NOMO-1 treated with dmso at 0.1 percent for 144 hours (cell line): Measurements from ENCODE around the gene NAA10.

Source experiments
- DNase-seq: peaks from one replicate; lab custom pipeline; 2025; ENCODE audit not compliant: unreplicated experiment; lab: John Stamatoyannopoulos, UW

NAA10 gene

GRCh38 chrX:153909980-153910360 lies 24.9 kb downstream of the NAA10 start:
- no peak for DNase-seq

DNA sequence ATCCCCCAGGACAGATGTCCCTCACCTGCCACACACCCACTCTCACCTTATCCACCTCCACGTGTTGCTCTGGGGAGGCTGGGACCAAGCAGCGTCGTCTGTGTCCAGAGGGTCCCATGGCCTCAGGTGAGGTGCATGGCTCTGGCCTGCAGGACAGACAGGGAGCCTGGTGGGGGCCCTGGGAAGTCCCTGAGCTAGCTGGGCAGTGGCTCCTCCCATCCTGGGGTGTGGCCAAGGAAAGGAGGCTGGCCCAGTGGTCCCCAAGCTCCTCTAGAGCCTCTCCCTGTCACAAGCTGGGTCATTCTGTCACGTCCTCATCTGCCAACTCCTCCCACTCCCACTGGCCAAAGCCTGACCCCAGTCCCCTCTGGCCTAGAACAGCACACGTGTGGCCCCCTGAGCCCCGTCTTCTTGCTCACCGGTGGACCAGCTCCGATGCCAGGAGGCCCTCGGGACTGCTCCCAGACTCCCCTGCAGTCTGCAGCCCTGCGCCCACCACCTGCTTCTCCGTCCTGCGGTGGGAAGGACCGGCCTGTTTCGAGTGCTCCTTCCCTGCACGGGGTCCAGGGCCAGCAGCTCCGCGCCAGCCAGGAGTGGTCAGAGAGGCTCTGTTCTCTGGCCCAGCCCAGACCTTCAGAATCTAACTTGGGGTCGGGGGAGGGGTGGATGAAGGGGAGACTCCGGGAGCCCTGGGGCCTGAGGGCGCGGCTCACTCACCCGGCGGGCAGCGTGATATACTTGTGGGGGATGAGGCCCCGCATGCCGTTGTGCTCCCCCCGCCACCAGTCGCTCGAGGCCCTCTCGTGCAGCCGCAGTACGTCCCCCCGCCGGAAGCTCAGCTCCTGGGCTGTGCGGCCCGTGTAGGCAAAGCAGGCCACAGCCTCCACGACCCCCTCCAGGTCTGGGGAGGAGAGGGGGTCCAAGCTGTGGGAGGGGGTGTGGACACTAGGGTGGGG lies 25.5 kb downstream of the NAA10 start:
- no peak for DNase-seq

DNA sequence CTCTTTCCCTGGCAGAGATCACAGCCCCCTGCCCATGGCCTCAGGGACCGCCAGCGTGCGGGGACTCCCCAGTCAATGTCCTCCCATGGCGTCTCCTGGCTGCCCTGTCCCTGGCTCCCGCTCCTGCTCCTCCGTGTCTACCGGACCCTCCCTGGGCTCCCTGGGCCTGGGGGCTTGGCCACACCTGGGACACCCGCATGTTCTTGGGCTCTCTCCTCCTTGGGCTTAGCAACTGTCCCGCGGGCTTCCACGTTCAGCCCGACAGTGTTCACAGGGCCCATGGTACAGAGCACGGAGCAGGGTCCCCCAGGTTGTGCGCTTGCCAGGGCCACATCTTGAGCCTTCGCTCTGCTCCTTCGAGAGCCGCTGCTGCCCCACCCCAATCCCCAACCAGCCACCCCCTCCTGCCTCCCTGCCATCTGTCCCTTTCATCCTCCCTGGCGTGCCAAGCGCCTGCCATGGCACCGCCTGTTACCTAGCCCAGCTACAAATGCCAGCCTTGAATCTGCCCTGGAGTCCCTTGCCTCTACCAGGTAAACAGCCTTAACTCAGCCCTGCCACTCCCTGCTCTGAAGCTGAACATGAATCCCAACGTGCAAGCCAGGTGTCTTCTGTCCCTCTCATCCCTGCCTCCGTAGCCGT lies 26.5 kb downstream of the NAA10 start:
- no peak for DNase-seq

- DNase-seq: no peak
Measured at GRCh38 chrX:153907456-153907855, 27.4 kb downstream of the NAA10 start.

GRCh38 chrX:153906126-153906917 lies 28.5 kb downstream of the NAA10 start:
- no peak for DNase-seq

GRCh38 chrX:153905481-153906095 lies 29.2 kb downstream of the NAA10 start:
- DNase-seq: no peak

- no peak for DNase-seq
Measured at GRCh38 chrX:153903991-153904957, 30.6 kb downstream of the NAA10 start, which contains the start of gene AVPR2. TSS of gene AVPR2 (plus strand) at chrX:153904673. CDS start at chrX:153905146, 473 bp downstream.

DNA sequence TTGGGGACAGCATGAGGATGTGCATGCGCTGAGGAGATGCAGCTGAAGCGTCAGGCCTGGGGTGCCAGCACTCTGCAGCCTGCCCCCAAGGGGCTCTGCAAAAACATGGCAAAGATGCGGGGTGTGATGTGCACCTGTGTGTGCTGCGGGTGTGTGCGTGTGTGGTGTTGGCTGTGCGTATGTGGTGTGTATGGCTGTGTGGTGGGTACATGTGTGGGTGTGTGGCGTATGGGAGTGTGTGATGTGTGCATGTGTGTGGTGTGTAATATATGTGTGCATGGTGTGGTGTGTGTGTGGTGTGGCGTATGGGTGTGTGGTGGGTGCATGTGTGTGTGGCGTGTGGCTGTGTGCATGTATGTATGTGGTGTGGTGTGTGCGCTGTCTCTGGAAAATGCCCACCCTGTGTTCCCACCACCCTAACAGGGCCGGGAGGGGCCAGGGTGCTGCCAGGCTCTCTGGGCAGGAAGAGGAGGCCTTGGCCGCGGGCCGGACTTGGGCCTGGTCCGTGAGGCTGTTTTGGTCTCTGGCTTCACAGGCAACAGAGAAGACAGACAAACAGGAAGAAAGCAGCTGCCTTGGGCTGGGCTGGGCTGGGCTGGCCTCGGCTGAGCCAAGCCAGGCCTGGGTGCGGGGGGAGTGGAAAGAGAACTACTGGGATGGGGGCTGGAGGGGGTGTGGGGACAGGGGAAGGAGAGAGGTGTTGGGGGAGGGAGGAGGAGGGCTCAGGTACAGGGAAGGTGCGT lies 31.4 kb downstream of the NAA10 start:
- DNase-seq: no peak

DNA sequence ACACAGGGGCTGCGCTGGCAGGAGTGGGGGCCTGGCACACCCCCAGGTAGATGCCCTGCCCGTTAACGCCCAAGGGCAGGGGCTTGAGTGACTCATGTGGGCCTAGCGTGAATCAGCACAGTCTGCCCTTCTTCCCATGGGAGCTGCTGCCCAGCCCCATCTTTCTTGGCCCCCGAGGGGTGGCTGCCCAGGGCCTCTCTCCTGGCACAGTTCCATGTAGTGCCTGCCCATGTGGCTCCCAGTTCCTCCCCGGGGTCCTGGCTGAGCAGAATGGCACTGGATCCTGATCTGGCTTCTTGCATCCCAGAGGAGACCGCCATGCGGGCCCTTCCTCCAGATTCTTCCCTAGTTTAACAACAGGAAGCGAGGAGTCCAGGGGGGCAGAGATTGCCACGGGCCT lies 32.5 kb downstream of the NAA10 start:
- no peak for DNase-seq

GRCh38 chrX:153901753-153902140 lies 33.1 kb downstream of the NAA10 start:
- DNase-seq: no peak

GRCh38 chrX:153900831-153901752 lies 33.7 kb downstream of the NAA10 start:
- peak; percentile 72 for DNase-seq

GRCh38 chrX:153897899-153898298 lies 36.9 kb downstream of the NAA10 start:
- no peak for DNase-seq

- no peak for DNase-seq
Measured at GRCh38 chrX:153889123-153889522, 45.7 kb downstream of the NAA10 start.

GRCh38 chrX:153888344-153888743 lies 46.5 kb downstream of the NAA10 start:
- DNase-seq: no peak

DNA sequence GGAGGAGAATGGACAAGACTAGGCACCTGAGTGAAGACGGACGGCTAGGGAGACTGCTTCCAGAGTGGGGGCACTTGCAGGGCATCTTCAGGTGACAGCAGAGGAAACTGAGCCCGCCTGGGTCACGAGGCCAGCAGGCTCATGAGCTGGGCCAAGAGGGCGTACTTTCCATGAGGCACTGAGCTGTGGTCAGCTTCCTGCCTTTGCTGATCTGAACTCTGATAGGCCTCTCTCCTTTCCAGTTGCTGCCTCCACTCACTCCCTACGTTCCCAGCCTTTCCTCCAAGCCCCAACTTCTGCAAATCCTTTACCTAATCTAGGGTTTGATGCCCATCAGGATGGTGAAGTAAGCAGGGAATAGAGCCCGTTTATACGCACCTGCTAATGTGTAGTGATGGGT lies 47.5 kb downstream of the NAA10 start:
- DNase-seq: no peak

DNA sequence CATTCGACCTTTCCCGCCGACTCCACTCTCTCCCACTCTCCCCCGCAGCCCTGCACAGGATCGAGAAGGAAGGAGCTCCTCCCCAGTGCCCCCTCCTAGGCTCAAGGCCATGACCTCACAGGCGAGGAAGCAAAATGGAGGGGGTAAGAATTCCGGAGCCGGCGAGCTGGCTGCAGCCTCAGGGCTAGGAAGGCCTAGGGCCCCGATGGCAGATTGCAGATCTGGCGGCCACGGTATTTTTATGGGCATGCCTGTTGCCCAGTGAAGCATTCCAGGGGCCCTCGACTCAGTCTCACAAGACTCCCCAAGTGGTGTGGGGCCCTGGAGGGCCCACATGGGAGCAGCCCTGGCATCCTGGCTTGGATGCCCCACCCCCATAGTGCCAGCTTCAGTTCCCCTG lies 47.9 kb downstream of the NAA10 start:
- DNase-seq: no peak

- DNase-seq: no peak
Measured at GRCh38 chrX:153885968-153886903, 48.6 kb downstream of the NAA10 start, which contains the start of gene L1CAM. TSS of gene L1CAM (minus strand) at chrX:153886173. CDS start at chrX:153875836, 10,337 bp downstream.
